B cell (primary cell): Measurements from ENCODE around the gene ARPC2.

Experiments
- EZH2 ChIP-seq: IDR thresholded peaks from 2 replicates; pipeline ENCODE4 v1.6.1; 2012; ENCODE audit warnings: borderline replicate concordance, low read depth, mild to moderate bottlenecking, moderate library complexity, low read length; ENCODE audit not compliant: insufficient read depth, poor library complexity, severe bottlenecking
- TF ChIP-seq, protein P1 (sequence below): fragments of 200-600 bp; IDR thresholded peaks from one replicate; pipeline ENCODE4 v1.8.0; 2022; ENCODE audit warnings: antibody characterized with exemption, mild to moderate bottlenecking

DNA sequence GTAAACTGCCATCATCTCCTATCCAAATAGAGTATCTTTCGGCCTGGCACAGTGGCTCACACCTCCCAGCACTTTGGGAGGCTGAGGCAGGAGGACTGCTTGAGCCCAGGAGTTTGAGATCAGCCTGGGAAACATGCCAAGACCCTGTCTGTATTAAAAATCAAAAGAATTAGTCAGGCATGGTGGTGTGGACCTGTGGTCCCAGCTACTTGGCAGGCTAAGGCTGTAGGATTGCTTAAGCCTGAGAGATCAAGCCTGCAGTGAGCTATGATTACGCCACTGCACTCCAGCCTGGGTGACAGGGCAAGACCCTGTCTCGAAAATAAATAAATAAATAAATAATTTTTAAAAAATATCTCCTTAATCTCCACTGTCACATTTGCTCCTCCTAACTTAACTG lies 14.7 kb upstream of the ARPC2 start:
- TF ChIP-seq, protein P1, sequence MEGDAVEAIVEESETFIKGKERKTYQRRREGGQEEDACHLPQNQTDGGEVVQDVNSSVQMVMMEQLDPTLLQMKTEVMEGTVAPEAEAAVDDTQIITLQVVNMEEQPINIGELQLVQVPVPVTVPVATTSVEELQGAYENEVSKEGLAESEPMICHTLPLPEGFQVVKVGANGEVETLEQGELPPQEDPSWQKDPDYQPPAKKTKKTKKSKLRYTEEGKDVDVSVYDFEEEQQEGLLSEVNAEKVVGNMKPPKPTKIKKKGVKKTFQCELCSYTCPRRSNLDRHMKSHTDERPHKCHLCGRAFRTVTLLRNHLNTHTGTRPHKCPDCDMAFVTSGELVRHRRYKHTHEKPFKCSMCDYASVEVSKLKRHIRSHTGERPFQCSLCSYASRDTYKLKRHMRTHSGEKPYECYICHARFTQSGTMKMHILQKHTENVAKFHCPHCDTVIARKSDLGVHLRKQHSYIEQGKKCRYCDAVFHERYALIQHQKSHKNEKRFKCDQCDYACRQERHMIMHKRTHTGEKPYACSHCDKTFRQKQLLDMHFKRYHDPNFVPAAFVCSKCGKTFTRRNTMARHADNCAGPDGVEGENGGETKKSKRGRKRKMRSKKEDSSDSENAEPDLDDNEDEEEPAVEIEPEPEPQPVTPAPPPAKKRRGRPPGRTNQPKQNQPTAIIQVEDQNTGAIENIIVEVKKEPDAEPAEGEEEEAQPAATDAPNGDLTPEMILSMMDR = no peak
- no peak for TF ChIP-seq EZH2
